KMS-11 (cell line): ENCODE data around the gene CTXN3.
A peak's percentile ranks its signal among the peaks of the same experiment; 100 is the strongest.

Experiments used
- H2AFZ ChIP-seq: fragments of 200-600 bp; sonication (generic); 2 replicates; pipeline ENCODE4 v1.6.1; 2016; ENCODE audit warnings: antibody characterized with exemption, mixed run types, low read depth
- H3K27ac ChIP-seq: fragments of 200-600 bp; sonication (generic); 2 replicates; pipeline ENCODE4 v1.6.1; 2016; ENCODE audit warnings: mild to moderate bottlenecking, mixed run types
- H3K27me3 ChIP-seq: fragments of 200-600 bp; sonication (generic); 2 replicates; pipeline ENCODE4 v1.6.1; 2017; ENCODE audit warnings: mild to moderate bottlenecking, low read depth, mixed run types, moderate library complexity; ENCODE audit not compliant: insufficient read depth
- H3K36me3 ChIP-seq: fragments of 200-600 bp; sonication (generic); 2 replicates; pipeline ENCODE4 v1.6.1; 2017; ENCODE audit warnings: mild to moderate bottlenecking, mixed run types; ENCODE audit not compliant: insufficient read depth
- H3K4me1 ChIP-seq: fragments of 200-600 bp; sonication (generic); 2 replicates; pipeline ENCODE4 v1.6.1; 2016; ENCODE audit warnings: mild to moderate bottlenecking, low read depth, mixed run types; ENCODE audit not compliant: poor library complexity, severe bottlenecking
- H3K4me2 ChIP-seq: fragments of 200-600 bp; sonication (generic); 2 replicates; pipeline ENCODE4 v1.7.0; 2016; ENCODE audit warnings: mild to moderate bottlenecking, mixed run types
- H3K4me3 ChIP-seq: fragments of 200-600 bp; sonication (generic); IDR thresholded peaks from 2 replicates; pipeline ENCODE4 v1.6.1; 2017; ENCODE audit warnings: low read depth, low read length, mixed read lengths; ENCODE audit not compliant: insufficient read depth
- H3K79me2 ChIP-seq: fragments of 200-600 bp; sonication (generic); 2 replicates; pipeline ENCODE4 v1.6.1; 2016; ENCODE audit warnings: low read depth, mixed run types; ENCODE audit not compliant: insufficient read depth
- H3K9ac ChIP-seq: fragments of 200-600 bp; sonication (generic); 2 replicates; pipeline ENCODE4 v1.6.1; 2016; ENCODE audit warnings: mild to moderate bottlenecking, mixed run types
- H4K20me1 ChIP-seq: fragments of 200-600 bp; sonication (generic); 2 replicates; pipeline ENCODE4 v1.6.1; 2016; ENCODE audit warnings: mild to moderate bottlenecking, mixed run types; ENCODE audit not compliant: insufficient read depth
- CTCF ChIP-seq: fragments of 200-600 bp; sonication (generic); conservative IDR thresholded peaks from 2 replicates; pipeline ENCODE4 v1.6.1; 2017; ENCODE audit warnings: low read depth, mild to moderate bottlenecking, antibody characterized with exemption, low read length, moderate library complexity, mixed read lengths

CTXN3 gene

DNA sequence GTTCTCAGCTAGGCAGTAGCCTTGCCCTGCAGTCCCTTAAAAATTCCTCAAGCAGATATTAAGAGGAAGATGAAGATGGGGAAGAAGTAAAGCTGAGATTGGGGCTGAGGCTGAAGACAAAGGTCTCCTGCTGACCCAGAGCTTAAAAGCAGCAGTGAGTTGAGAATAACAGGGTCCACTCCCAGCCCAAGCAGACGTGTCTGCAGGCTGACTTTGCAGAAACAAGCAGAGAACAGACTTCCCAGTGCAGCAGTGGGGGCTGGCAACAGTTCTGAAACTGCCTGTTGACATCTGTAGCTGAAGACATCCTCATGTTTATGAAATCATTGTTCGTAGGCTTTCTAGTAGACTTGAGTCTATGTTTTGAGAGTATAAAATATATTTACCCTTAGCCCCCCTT lies 1.1 kb downstream of the CTXN3 start:
- no peaks in the 10 kb centered on the region for H3K4me1 ChIP-seq
- peak overlapping the region; percentile 28; the same call in 1 of the 2 replicates for H2AFZ ChIP-seq
- peak overlapping the region; percentile 46; the same call in 1 of the 2 replicates for H3K4me2 ChIP-seq
- H3K27me3 ChIP-seq = no peaks in the 10 kb centered on the region
- H3K36me3 ChIP-seq = no peaks in the 10 kb centered on the region
- H3K27ac ChIP-seq = peak overlapping the region; percentile 17; the same call in 1 of the 2 replicates
- H4K20me1 ChIP-seq = no peaks in the 10 kb centered on the region
- TF ChIP-seq CTCF = no peak
- H3K79me2 ChIP-seq = no peaks in the 10 kb centered on the region
- H3K4me3 ChIP-seq = no peak overlapping the region
- no peak overlapping the region for H3K9ac ChIP-seq

GRCh38 chr5:127650649-127651048 lies 1.8 kb downstream of the CTXN3 start:
- Histone ChIP-seq H3K4me2 (no peak overlapping the region), H3K79me2 (no peaks in the 10 kb centered on the region), H3K9ac (no peak overlapping the region), H3K27ac (no peak overlapping the region), H3K27me3 (no peaks in the 10 kb centered on the region), H3K36me3 (no peaks in the 10 kb centered on the region), H3K4me3 (no peak overlapping the region), H4K20me1 (no peaks in the 10 kb centered on the region), H2AFZ (no peak overlapping the region), H3K4me1 (no peaks in the 10 kb centered on the region)
- TF ChIP-seq CTCF = no peak

GRCh38 chr5:127652952-127653611 lies 4.2 kb downstream of the CTXN3 start:
- no peaks in the 10 kb centered on the region for H3K27me3 ChIP-seq
- H3K36me3 ChIP-seq = no peaks in the 10 kb centered on the region
- H4K20me1 ChIP-seq = no peaks in the 10 kb centered on the region
- TF ChIP-seq CTCF = no peak
- no peak overlapping the region for H3K27ac ChIP-seq
- no peak overlapping the region for H3K4me3 ChIP-seq
- no peak overlapping the region for H3K4me2 ChIP-seq
- H2AFZ ChIP-seq = no peak overlapping the region
- H3K9ac ChIP-seq = no peak overlapping the region
- no peaks in the 10 kb centered on the region for H3K79me2 ChIP-seq
- no peaks in the 10 kb centered on the region for H3K4me1 ChIP-seq

- no peak overlapping the region for H3K27ac ChIP-seq
- no peaks in the 10 kb centered on the region for H4K20me1 ChIP-seq
- H3K9ac ChIP-seq = no peak overlapping the region
- H3K36me3 ChIP-seq = no peaks in the 10 kb centered on the region
- H3K27me3 ChIP-seq = no peaks in the 10 kb centered on the region
- H3K4me3 ChIP-seq = no peak overlapping the region
- H3K4me2 ChIP-seq = no peak overlapping the region
- H2AFZ ChIP-seq = no peak overlapping the region
- no peak for TF ChIP-seq CTCF
- no peaks in the 10 kb centered on the region for H3K79me2 ChIP-seq
- H3K4me1 ChIP-seq = no peaks in the 10 kb centered on the region
Observed at GRCh38 chr5:127656825-127657224, 7.9 kb downstream of the CTXN3 start.
